HG02973 (cell line): ENCODE results near the gene BLOC1S4.

Source experiments
- ATAC-seq: cut with Tn5 transposase; IDR thresholded peaks from one replicate; pipeline ENCODE4 v1.9.1; 2021; ENCODE audit warnings: moderate library complexity; ENCODE audit not compliant: unreplicated experiment

The BLOC1S4 gene

DNA sequence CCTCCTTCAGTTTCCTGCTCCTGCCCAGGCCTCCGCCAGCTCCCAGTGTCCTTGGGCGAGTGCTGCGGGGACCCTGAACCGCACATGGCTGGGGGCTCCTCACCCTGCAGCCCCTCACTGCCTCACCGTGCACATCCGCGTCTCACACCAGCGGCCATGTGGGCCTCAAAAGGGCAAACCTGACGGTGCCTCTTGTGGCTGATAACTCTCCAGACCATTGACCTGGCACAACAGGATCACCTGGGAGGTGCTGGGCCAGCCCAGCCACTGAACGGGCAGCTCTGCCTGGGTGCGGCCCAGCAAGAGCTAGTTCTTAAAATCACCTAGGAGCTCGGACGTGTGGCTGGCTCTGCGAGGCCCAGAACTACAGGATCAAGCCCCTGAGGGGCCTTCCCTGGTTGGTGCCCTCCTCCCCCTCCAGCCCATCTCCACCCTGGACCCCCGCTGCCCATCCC lies 26.4 kb upstream of the BLOC1S4 start:
- ATAC-seq = no peak

DNA sequence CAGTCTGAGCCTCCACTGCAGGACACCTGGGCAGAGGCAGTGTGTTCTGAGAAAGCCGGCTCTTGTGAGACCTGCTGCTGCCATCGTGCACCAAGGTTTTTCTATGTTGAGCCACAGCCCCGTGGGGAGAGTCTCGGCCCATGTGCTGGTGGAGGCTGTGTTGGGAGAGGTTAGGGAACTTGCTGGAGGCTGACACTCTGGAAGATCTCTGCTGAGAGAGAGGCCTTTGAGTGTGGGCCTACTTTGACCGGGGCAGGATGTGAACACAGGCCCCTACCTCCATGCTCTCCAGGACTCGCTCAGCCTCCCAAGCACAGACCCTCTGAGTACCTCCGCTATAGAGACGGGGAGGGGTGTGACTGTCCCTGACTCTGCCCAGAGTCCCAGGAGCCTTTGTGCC lies 23.6 kb upstream of the BLOC1S4 start:
- ATAC-seq = no peak

DNA sequence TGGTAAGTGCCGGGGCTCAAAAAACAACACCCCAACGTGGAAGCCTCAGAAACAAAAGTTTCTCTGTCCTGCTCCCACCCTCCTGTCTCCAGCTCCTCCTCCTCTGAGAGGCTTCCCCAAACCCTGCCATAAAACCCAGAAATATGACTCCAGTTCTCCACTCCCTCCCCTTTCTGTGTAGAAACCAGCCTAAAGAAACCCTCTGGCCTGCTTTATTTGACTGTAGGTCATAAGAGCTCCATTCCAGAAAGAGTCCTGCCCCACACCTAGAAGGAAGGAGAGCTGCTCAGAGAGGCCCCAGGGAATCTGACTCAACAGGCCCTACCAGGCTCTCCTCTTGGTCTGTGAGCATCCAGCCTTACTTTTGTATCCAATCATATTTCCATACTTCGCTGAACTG lies 23.2 kb upstream of the BLOC1S4 start:
- no peak for ATAC-seq

GRCh38 chr4:6693231-6694176 lies 22.5 kb upstream of the BLOC1S4 start, which contains the start of gene S100P:
TSS of gene S100P (plus strand) at chr4:6693878. CDS start at chr4:6693933, 55 bp downstream.
- no peak for ATAC-seq

- no peak for ATAC-seq
Measured at GRCh38 chr4:6694177-6694901, 21.6 kb upstream of the BLOC1S4 start.

DNA sequence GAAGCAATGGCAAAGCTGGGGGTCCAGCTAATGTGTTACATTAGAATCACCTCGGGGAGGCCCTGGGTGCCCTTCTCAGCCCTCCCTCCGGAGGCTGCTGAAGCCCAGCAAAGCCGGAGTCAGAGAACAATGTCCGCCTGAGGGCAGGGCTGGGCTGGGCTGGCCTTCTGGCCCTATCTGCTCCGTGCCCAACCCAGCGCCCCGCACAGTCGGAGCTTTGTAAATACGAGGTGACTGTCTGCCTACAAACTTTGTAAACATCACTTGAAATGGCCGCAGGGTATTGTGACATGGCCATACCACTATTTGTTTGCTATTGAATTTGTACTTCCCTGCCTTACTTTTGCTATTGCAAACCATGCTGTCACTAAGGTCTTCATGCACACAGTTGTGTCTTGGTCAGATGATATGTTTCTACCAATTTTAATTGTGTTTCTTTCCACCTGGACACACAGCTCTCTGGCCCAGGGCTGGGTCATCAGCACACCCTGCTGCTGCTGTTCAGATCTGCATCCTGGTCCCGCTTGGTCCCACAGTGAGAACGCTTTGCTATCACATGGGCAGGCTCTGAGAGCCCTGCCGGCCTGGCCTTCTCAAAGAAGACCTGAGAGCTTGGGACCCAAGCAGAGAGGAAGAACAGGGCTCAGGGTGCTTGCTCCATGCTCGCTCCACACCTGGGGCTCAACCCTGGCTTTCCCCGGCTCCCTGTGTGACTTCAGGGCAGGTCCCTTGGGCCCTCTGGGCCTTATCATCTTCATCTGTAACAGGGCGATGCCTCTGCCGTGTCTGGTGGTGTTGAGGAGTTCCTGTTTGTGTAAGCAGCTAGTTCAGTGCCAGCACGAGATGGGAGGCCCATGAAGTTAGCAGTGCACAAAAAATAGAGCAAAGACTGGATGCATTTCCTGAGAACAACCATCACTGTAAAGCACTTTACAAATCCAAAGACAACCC lies 20.0 kb upstream of the BLOC1S4 start:
- ATAC-seq = no peak

- ATAC-seq = no peak
Measured at GRCh38 chr4:6696611-6697010, 19.4 kb upstream of the BLOC1S4 start.

GRCh38 chr4:6697131-6697530 lies 18.8 kb upstream of the BLOC1S4 start:
- ATAC-seq = no peak

DNA sequence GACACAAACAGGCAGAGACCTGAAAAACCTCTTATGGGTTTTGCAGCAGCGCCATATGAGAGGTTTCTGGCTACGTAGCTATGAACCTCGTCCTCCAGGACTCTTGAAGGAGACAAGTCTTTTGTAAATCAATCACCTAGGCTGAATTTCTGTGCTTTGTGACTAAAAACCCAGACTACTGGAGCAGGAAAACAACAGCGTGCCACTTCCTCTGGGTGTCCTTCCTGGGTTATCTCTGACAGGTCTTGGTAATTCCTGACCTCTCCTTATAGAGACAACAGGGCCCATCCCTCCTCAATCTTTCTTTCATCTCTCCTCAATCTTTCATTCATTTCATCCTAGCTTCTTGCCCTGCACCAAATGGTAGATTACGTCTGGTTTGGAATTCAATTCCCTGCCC lies 16.6 kb upstream of the BLOC1S4 start:
- ATAC-seq = no peak

DNA sequence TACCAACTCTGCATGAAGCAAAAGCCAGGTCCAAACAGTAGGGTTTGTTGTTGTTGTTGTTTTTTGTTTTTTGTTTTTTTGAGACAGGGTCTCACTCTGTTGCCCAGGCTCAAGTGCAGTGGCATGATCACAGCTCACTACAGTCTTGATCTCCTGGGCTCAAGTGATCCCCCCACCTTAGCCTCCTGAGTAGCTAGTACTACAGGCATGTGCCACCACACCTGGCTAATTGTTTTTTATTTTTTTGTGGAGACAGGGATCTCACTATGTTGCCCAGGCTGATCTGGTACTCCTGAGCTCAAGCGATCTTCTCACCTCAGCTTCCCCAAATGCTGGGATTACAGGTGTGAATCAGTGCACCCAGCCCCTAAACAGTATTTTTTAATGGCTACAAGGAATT lies 16.1 kb upstream of the BLOC1S4 start:
- no peak for ATAC-seq

- no peak for ATAC-seq
Measured at GRCh38 chr4:6701371-6701770, 14.6 kb upstream of the BLOC1S4 start.

DNA sequence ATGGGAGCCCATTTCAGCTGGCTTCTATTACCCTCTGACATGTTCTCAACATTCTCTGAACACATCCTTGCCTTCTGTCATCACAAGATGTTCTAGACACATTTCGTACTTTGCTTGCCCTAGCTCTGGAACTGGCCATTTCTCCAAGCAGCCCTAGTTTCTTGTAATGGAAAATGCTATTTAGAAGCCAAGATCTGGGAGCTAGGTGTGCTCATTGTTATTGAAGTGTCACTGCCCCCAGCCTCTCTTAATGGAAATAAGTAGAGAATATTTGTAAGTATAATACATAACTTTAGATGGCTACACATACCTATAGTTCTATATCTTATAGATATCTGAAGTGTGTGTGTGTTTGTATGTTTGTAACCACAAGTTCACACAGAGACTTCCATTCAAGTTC lies 13.2 kb upstream of the BLOC1S4 start:
- ATAC-seq = no peak

DNA sequence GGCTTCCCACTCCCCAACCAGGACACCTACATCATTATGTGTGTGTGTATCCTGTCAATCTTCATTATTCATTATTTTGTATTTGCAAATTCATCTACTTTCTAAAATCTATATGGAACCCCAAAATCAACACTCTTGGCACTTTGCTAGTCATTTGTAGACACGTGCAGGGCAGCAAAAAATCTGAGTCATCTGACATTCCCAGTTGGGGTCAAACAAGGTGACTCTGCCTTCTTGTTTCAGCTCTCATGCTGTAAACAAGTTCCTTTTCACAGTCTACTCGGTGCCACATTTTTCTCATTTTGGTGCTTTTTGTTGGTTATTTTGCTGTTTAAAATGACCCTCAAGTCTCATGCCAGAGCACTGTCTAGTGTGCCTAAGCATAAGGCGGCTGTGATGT lies 12.2 kb upstream of the BLOC1S4 start:
- ATAC-seq = no peak

DNA sequence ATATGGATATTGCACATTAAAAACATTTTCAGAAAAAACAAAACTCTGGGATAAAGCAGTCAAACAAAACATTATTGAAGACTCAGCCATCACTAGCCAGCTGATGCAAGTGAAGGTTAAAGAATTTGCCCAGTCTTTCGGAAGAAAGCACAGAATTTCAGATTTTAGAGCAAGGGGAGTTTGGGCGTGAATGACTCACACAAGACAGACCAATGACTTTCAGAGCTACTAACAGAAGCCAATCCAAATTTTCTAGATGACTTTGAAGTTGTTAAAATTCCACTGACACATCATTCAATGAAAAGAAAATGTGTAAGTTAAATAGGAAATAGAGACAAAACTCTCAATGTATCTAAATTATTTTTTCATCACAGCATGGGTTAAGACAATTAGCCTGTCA lies 10.3 kb upstream of the BLOC1S4 start:
- ATAC-seq = no peak

DNA sequence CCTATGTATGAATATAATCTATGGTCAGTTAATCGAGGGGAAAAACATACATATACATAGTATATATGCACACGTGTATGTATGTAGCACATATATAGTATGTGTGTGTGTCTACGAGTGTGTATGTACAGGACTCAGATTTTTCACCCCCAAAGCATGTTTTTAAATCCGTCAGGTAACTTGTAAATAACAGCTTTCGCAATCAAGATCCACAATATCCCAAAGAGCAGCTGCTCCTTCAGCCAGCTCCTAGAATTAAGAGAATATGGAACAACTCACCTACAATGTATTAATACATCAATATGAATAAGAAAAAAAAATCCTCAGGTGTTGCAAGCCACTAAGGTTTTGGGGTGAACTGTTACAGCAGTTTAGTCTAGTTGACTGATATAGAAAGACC lies 9.8 kb upstream of the BLOC1S4 start:
- ATAC-seq = no peak

- ATAC-seq = peak; percentile 70
Measured at GRCh38 chr4:6709230-6710114, 6.5 kb upstream of the BLOC1S4 start, which contains the start of gene MRFAP1L1. TSS of gene MRFAP1L1 (minus strand) at chr4:6709865. CDS start at chr4:6709629, 236 bp downstream.

GRCh38 chr4:6710282-6710681 lies 5.7 kb upstream of the BLOC1S4 start:
- no peak for ATAC-seq

DNA sequence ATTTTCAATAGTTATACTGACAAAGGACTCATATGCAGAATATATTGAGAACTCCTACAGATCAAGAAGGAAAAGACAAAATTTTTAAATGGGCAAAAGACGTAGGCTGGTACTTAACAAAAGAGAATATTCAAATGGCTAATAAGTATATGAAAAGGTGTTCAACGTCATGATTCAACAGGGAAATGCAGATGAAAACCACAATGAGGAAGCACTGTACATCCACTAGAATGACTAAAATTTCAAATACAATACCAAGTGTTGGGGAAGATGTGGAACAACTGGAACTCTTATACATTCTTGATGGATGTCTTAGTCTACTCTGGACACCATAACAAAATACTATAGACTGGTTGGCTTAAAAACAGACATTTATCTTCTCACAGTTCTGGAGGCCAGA lies 5.0 kb upstream of the BLOC1S4 start:
- no peak for ATAC-seq

DNA sequence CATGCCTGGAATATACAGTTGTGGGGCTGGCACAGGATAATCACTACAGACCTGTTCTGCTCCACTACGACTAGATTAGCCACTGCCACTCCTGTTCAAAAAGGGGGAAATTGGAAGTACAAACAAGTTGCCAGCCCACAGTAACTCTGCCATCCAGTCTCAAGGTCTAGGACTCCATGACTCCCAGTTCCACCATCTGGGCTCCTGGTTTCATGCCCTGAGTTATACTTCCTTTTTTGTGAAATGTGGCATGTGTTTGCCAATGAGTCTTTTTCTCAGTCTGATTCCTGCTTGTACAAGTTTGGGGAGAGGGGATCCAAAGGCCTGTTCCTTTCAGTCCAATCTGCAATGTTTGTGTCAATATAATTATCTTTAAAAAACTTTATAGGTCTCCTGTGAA lies 1.0 kb upstream of the BLOC1S4 start:
- no peak for ATAC-seq

DNA sequence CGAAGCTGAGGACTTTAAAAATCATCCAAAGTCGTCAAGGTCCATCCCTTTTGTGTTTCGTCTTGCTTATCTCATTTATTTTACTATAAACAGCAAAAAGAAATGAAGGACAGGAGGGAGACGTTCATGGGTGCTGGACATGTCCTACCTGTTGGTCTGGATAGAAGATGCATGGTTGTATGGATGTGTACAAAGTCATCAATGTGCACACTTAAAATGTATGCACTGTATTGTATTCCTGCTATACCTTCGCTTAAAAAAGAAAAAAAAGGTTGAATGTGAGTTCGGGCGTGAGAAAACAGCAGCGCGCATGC lies 313 bp upstream of the BLOC1S4 start:
- ATAC-seq = no peak
